Measurements from ENCODE around the gene AMH.

AMH gene

GRCh38 chr19:2248136-2249009 is 750 bp upstream of the AMH start:
- no peak for DNase-seq (ENCODE audit: low read depth, low spot score)

GRCh38 chr19:2249880-2250765 is 1.0 kb downstream of the AMH start:
- DNase-seq (ENCODE audit: low read depth, low spot score), result no peak

- DNase-seq (ENCODE audit: low read depth, low spot score), result no peak
Observed at GRCh38 chr19:2250766-2251105, 1.6 kb downstream of the AMH start.

GRCh38 chr19:2251106-2252054 is 2.3 kb downstream of the AMH start:
- DNase-seq (ENCODE audit: low read depth, low spot score), result no peak

GRCh38 chr19:2252055-2252796 is 3.1 kb downstream of the AMH start:
- DNase-seq (ENCODE audit: low read depth, low spot score), result no peak

- no peak for DNase-seq (ENCODE audit: low read depth, low spot score)
Observed at GRCh38 chr19:2252797-2253105, 3.6 kb downstream of the AMH start.

- no peak for DNase-seq (ENCODE audit: low read depth, low spot score)
Observed at GRCh38 chr19:2253106-2254063, 4.3 kb downstream of the AMH start.

- no peak for DNase-seq (ENCODE audit: low read depth, low spot score)
Observed at GRCh38 chr19:2254064-2254872, 5.1 kb downstream of the AMH start.

- no peak for DNase-seq (ENCODE audit: low read depth, low spot score)
Observed at GRCh38 chr19:2255112-2255845, 6.2 kb downstream of the AMH start.

GRCh38 chr19:2255982-2256685 is 7.0 kb downstream of the AMH start, which contains the start of gene JSRP1:
TSS of gene JSRP1 (minus strand) at chr19:2256417. CDS start at chr19:2255314, 1,103 bp downstream.
- no peak for DNase-seq (ENCODE audit: low read depth, low spot score)

- no peak for DNase-seq (ENCODE audit: low read depth, low spot score)
Observed at GRCh38 chr19:2259336-2259735, 10.2 kb downstream of the AMH start.

GRCh38 chr19:2260341-2260805 is 11.2 kb downstream of the AMH start:
- no peak for DNase-seq (ENCODE audit: low read depth, low spot score)

GRCh38 chr19:2261438-2262172 is 12.5 kb downstream of the AMH start:
- no peak for DNase-seq (ENCODE audit: low read depth, low spot score)

- no peak for DNase-seq (ENCODE audit: low read depth, low spot score)
Observed at GRCh38 chr19:2266183-2266993, 17.3 kb downstream of the AMH start.

GRCh38 chr19:2268480-2268830 is 19.3 kb downstream of the AMH start:
- no peak for DNase-seq (ENCODE audit: low read depth, low spot score)

GRCh38 chr19:2268861-2269243 is 19.7 kb downstream of the AMH start:
- no peak for DNase-seq (ENCODE audit: low read depth, low spot score)
